HG02588 (cell line): ENCODE measurements around the gene MTHFR.

ENCODE experiments used
- ATAC-seq: cut with Tn5 transposase; IDR thresholded peaks from one replicate; pipeline ENCODE4 v1.9.1; 2021; ENCODE audit warnings: mild to moderate bottlenecking, moderate library complexity; ENCODE audit not compliant: unreplicated experiment

The MTHFR gene

DNA sequence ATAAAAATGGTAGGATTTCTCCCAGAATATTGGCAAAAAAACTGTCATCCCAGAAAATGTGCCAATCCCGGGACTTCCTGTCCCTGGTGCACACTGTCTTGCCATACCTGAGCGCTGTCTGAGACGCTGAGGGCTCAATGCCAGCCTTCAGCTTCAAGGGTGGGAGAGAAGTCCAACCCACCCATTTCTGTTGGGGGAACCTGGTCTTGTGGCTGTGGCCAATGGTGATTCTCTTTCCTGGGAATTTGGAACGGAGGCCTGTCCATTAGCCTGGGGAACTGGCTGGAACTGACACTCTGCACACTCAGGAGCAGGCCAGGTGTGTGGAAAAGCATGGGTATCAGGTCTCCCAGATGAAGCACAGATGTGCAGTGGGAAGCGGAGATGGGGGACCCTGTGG, 6.7 kb downstream of the MTHFR start:
- ATAC-seq, result no peak

GRCh38 chr1:11797525-11798216, 8.1 kb downstream of the MTHFR start:
- ATAC-seq, result no peak

DNA sequence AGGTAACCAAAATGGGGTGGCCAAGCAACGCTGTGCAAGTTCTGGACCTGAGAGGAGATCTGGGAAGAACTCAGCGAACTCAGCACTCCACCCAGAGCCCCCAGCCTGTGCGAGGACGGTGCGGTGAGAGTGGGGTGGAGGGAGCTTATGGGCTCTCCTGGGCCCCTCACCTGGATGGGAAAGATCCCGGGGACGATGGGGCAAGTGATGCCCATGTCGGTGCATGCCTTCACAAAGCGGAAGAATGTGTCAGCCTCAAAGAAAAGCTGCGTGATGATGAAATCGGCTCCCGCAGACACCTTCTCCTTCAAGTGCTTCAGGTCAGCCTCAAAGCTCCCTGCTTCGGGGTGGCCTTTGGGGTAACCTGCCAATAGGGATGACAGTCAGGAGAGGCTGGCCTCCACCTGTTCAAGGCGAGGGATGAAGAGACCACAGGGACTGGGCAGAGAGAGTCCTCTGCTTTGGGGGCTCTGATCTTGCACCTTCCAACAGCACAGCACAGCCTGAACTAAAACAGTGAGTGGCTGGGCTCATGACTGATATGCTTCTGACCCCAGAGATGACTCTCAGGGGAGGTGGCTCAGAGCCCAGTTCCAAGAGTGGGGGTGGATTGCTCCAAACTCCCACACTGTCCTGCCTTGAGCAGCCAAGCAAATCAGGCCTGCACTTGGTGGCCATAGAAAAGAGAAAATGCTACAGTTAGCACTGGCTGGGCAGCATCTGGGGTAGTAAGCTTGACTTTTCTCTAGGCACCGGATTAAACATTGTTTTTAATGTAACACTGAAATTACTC, 9.5 kb downstream of the MTHFR start:
- ATAC-seq, result no peak

DNA sequence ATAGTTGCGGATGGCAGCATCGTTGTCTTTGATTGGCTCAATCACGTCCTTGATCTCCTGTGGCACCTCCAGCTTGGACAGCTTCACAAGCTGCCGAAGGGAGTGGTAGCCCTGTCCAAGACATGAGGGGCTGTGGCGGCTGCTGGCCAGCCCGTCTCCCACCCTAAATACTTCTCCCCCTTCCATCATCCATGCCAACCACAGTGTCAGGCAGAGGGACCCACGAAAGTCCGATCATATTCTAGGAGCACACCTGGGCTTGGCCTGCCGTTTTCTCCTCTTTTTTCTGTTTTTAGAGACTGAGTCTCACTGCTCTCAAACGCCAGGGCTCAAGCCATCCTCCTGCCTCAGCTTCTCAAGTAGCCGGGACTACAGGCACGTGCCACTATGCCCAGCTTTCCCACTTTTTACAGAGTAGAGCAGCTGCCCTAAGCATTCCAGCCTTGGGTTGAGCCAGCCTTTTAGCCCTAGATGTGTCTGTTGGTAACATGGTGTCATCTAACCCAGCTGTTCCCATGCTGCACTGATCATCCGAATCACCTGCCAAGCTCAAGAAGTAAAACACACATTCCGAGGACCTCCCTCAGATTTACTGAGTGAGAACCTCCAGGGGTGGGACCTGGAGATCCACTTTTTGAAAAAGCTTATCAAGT, 10.4 kb downstream of the MTHFR start:
- no peak for ATAC-seq

DNA sequence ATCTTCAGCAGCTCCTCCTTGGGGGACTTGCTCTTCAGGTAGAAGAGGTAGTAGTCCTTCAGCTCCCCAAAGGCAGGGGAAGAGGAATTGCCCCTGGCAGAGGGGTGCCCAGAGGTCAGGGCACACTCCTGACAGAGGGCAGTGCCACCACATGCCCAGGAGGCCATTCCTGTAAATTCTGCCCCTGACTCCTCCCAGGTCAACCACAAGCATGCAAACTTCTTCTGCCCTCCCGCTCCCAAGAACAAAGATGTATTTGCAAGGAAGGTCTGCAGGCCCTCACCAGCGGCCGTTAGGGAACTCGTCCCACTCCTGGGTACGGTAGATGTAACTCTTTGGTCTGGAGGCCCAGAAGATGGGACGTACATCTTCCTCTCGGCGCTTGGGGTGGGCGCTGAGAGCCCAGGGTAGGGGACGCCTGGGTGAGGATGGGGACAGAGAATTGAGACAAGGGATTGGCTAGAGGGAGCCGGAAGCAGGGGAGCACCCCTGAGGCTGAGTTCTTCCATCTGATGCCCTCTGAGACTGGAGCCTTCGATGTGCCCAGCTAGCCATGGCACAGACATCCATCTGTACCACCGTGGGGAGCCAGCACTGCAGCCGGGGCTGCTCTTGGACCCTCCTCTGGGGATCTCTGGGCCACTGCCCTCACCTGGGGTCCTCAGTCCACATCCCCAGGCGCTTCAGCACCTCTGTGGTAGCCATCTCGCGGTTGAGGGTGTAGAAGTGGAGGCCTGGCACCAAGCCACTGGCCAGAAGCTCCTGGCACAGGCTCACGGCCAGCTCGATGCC, 11.1 kb downstream of the MTHFR start:
- no peak for ATAC-seq

DNA sequence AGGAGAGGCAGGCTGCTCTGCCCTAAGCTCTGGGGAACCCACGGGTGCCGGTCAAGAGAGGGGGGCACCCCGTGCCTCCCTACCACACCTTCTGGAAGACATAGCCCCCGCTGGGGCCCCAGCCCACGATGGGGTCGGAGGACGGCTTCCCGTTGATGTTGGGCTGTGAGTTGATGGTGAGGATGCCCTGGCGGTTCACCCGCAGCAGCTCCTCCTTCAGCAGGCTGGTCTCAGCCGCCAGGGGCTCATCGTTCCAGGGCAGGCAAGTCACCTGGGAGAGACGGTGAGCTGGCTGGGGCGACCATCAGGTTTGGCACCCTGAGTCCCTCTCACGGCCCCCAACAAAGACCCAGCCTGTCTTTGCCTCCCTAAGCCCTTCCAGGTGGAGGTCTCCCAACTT, 11.9 kb downstream of the MTHFR start:
- ATAC-seq, result no peak

DNA sequence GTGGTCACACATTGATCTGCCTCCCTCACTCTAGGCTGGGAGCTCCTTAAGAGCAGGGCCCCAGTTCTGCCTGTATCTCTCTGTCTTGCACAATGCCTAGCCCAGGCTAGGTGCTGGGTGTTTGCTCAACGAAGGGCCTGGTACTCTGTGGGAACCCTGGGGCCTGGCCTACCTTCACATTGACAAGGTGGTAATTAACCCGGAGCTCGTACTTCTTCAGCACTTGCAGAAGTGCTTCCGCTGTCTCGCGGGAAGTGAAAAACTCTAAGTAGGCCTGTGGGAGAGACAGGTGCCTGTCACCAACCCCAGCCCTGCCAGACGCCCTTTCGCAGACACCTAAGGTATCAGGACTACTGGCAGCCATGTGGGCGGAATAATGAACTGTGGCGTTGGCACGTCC, 13.7 kb downstream of the MTHFR start:
- ATAC-seq, result no peak

DNA sequence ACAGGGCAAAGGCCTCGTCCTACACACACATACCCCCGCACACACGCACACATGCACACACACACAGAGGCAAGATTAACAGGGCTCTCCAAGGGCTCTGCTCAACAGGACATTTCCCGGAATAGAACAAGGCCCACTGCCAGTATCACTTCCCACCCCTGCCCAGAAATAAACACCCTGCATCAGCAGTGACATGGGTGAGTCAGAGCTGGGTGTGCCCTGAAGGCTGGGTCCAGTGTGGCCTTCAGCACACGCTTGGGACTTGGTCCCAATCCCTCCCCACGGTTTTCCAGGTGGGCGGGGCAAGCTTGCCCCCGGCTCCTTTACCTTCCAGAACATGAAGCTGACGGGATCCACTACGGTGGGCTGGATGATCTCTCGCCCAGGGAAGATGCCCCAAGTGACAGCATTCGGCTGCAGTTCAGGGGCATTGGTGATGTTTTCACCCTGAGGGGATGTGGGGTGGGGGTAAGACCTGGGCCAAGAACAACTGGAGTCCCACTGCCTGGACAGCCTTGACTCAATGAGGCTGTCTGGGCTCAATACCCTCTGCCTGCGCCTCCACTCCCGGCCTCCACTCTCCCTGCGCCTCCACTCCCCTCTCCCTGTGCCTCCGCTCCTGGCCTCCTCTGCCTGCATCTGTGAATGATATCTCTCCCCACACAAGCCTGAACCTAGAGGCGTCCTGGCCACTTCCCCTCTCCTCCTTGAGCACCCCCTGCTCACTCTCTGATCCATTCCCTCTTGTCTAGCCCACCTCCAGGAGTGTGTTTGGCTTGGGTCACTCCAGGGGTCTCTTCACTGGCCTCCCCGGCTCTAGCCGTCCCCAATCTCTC, 14.7 kb downstream of the MTHFR start:
- ATAC-seq, result no peak

- ATAC-seq, result no peak
Observed at GRCh38 chr1:11790101-11790879, 15.5 kb downstream of the MTHFR start.

DNA sequence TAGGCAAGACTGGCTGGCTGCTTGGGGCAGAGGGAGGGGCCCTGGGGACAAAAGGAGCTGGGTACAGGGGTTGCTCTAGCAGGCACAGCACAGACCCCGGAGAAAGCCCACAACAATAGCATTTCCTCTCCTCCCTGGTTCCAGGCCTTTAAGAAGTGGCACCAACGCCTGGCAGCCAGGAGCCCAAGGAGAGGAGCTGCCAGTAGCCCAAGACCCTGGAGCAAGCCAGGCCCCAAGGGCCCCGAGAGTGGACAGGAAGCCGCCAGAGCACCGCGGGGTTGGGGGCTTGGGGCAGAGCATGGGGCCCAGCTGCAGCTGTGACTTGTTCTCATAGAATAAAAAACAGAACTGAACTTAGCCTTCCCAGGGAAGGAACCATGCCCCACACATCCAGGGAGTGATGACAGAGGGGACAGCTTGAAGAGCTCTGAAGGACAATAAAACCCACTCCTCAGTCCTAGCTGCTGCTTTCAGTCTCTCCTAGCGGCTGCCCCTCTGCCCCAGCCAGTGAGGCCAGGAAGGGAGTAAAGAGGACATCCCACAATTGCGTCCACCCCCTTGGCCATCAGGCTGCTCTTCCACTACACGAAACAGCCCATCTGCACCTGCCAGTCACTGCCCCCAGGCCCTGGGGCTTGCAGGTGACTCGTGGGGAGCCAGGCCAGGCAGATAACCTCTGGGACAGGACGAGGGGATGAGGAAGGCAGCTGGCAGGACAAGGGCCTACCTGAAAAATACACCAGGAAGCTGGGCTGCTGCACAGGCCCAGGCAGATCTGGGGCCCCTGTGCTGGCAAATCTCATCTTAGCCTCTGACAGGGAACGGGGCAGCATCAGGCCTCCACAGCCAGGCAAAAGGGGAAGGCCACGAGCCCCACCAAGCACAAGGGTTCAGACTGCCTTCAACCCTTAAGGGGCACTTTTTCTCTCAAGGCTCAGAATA, 16.4 kb downstream of the MTHFR start:
- no peak for ATAC-seq

DNA sequence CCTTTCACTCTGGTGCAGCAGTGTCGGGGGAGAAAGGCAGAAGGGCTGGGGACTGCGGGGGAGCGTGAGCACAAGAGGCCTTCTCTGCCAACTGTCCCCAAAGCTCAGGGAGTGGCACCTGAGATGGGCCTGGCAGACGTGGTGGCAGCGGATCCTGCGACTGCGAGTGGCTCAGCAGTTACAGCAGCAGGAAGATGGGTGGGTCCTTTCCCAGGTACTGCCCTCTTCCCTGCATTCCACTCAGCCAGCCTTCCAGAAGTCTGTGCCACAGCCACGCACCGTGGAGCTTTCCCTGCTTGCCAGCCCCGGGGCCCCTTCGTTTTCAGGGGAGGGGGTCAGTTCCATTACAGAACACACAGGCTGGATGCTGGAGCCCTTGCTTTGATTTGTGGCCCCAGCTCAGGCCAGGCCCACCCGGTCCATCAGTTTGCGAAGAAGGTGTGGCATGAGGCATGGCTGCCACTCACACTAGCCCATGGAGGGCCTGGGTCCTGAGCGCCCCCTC, 17.2 kb downstream of the MTHFR start:
- ATAC-seq, result no peak

DNA sequence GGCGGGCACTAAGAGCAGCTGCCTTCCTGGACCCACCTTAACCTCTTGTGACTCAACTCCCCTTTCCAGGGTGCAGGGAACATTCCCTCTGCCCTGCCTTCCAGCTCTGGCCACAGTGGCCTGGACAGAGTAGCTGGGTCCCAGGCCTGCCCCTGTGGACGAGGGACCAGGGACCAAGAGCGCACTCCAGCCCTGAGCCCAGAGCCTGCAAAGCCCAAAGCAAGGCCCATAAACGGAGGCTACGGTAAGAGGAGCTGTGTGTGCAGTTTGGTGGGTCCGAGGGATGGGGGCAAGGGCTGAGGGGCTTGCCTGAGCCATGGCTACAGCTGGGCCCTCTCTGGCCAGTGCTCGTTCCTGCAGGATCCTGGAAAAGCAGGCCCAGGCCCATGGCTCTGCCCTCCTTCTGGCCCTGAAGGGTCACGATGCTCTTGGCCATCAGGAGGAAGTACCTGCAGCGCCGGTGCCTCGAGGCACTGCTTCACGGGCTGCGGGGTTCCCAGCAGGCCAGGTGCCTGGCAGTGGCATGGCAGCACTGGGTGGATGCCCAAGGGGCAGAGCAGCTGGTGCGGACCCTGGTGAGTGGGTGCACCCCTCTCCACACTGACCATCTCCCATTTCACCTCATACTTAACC, 17.8 kb downstream of the MTHFR start:
- ATAC-seq, result no peak

DNA sequence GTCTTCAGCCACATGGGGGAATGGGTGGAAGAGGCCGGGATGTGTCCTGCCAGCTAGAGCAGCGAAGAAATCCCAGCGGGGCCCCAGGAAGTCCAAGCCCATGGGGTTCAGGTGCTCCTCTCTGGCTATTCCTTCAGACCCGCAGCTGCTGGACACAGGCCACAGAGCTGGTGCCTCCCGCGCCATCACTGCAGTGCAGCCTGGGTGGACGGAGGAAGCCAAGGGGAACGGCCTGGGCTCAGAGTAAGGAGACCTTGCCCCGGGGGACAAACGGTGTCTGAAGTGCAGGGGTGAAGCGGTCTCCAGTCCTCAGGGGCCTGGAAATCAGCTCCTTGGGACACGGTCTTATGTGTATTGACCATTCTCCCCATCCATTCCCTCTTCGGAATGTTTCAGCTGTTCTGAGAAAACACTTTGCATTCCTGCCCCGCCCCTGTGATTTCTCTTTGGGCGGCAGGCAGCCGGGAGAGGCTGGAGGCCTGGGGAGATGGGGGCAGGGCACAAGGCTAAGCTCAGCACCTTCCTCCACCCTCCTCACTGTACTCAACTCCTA, 18.4 kb downstream of the MTHFR start:
- ATAC-seq, result no peak

- ATAC-seq, result no peak
Observed at GRCh38 chr1:11786168-11786567, 19.6 kb downstream of the MTHFR start.

- ATAC-seq, result no peak
Observed at GRCh38 chr1:11784993-11785769, 20.6 kb downstream of the MTHFR start.

DNA sequence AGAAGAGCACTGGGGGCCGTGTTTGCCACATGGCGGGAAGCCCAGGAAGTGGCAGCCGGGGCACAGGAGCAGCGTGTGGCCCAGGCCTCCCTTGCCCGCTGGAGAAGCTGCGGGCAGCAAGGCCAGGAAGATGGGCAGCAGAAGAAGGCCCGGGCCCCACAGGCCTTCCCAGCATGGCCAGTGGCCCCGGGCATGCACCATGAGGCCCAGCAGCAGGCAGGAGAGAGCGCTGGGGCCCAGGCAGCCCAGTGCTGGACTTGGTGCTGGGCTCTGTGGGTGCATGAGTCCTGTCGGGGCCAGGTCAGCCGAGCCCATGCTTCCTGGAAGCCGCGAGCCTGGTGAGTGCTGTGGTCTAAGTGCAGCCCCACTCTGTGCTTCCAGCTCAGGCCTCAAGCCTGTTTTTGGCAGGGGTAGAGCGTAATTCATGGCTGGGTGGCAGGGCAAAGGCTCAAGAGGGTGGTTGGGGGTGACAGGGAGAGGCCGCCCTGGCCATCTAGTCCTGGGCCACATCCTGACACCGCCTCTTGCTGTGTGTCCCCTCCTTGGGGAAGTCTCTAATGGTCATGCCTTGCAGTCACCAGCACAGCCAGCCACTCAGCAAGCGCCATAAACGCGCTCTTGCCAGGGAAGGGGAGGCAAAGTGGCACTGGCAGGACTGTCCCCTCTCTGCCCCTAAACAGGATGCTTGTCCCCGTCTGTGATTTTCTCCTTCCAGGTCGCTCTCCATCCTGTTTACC, 21.3 kb downstream of the MTHFR start:
- no peak for ATAC-seq
